Naive B cell (primary cell): ENCODE data around the gene KANK4. TPM values are rescaled to one million over a fixed set of nuclear protein-coding genes. Genes with fewer than 3 reads are reported as not detected.
"Not testable (repeated sequence)": the region's sequence is repeated elsewhere in the genome, so short reads cannot be mapped to it uniquely, and the experiment has no call there.

ENCODE experiments used
- ATAC-seq, 2 donors: fragments of 150-1000 bp; cut with Tn5 transposase; 2 replicates each; pipeline ENCODE4 v1.10.0; 2021; ENCODE audit warnings: low read depth in 2 of 2, mild to moderate bottlenecking in 2 of 2, moderate library complexity in 2 of 2
- DNase-seq: peaks from one replicate; pipeline ENCODE4 v3.0.0; 2022
- H3K27ac Mint-ChIP-seq, 6 donors: one replicate each; pipeline ENCODE4 v1.8.0; 2020 to 2022; ENCODE audit warnings: mild to moderate bottlenecking in 6 of 6, mixed read lengths in 6 of 6, moderate library complexity in 5 of 6, inconsistent platforms in 2 of 6
- H3K27me3 Mint-ChIP-seq, 3 donors: one replicate each; pipeline ENCODE4 v1.8.0; 2021 to 2022; ENCODE audit warnings: mixed read lengths in 3 of 3, mild to moderate bottlenecking in 1 of 3
- H3K36me3 Mint-ChIP-seq, 2 donors: one replicate each; pipeline ENCODE4 v1.8.0; 2020 to 2022; ENCODE audit warnings: mixed read lengths in 2 of 2, inconsistent platforms in 1 of 2, mild to moderate bottlenecking in 1 of 2
- H3K4me1 Mint-ChIP-seq, 3 donors: one replicate each; pipeline ENCODE4 v1.8.0; 2020 to 2022; ENCODE audit warnings: mixed read lengths in 3 of 3, inconsistent platforms in 1 of 3, mild to moderate bottlenecking in 1 of 3, moderate library complexity in 1 of 3
- H3K4me3 Mint-ChIP-seq, 8 donors: one replicate each; pipeline ENCODE4 v1.8.0; 2020 to 2022; ENCODE audit warnings: mild to moderate bottlenecking in 8 of 8, mixed read lengths in 8 of 8, moderate library complexity in 8 of 8, inconsistent platforms in 2 of 8
- H3K9me3 Mint-ChIP-seq, 7 donors: one replicate each; pipeline ENCODE4 v1.8.0; 2020 to 2022; ENCODE audit warnings: mixed read lengths in 7 of 7, mild to moderate bottlenecking in 5 of 7, inconsistent platforms in 2 of 7, moderate library complexity in 1 of 7
- polyA plus RNA-seq, 6 donors: library from polyadenylated mRNA; unstranded; fragments of 300-500 nt; fragmentation: Illumina TruSeq; gene quantifications; one replicate each; pipeline ENCODE4 v1.2.3, GENCODE V29; 2021; ENCODE audit warnings: low read depth in 6 of 6

The KANK4 gene
- polyA plus RNA-seq, 6 donors from 2014 or later, result not detected

- peak overlapping the region in 1 of 8 donors; percentile 9 for H3K4me3 Mint-ChIP-seq
- peaks cover 0 to 21% (median 1%) of the 10 kb centered on the region in 3 donors for H3K27me3 Mint-ChIP-seq
- no peak for DNase-seq
- no peaks in the 10 kb centered on the region for H3K36me3 Mint-ChIP-seq
- ATAC-seq, result no peak
- H3K4me1 Mint-ChIP-seq, result peaks cover 0 to under 1% (median 0%) of the 10 kb centered on the region in 3 donors
- H3K9me3 Mint-ChIP-seq, result peaks cover 0 to 1% (median 0%) of the 10 kb centered on the region in 7 donors
- H3K27ac Mint-ChIP-seq, result no peak overlapping the region
Measured at GRCh38 chr1:62228883-62229187, 90.4 kb downstream of the KANK4 start.

GRCh38 chr1:62228136-62228882, 90.9 kb downstream of the KANK4 start:
- H3K27ac Mint-ChIP-seq, result no peak overlapping the region
- no peaks in the 10 kb centered on the region for H3K36me3 Mint-ChIP-seq
- H3K4me3 Mint-ChIP-seq, result no peak overlapping the region
- peaks cover 0 to 17% (median 0%) of the 10 kb centered on the region in 3 donors for H3K27me3 Mint-ChIP-seq
- H3K9me3 Mint-ChIP-seq, result peaks cover 0 to 1% (median 0%) of the 10 kb centered on the region in 7 donors
- H3K4me1 Mint-ChIP-seq, result no peaks in the 10 kb centered on the region
- ATAC-seq (no peak), DNase-seq (no peak)

GRCh38 chr1:62227496-62227895, 91.7 kb downstream of the KANK4 start:
- DNase-seq (no peak), ATAC-seq (no peak)
- Mint-ChIP-seq H3K4me1 (no peaks in the 10 kb centered on the region), H3K4me3 (no peak overlapping the region), H3K36me3 (no peaks in the 10 kb centered on the region), H3K9me3 (peaks cover 0 to 1% (median 0%) of the 10 kb centered on the region in 7 donors), H3K27me3 (peaks cover 0 to 12% (median 0%) of the 10 kb centered on the region in 3 donors), H3K27ac (no peak overlapping the region)

GRCh38 chr1:62224182-62224581, 95.1 kb downstream of the KANK4 start:
- ATAC-seq (no peak), DNase-seq (no peak)
- Mint-ChIP-seq H3K9me3 (no peaks in the 10 kb centered on the region), H3K27me3 (no peaks in the 10 kb centered on the region), H3K27ac (no peak overlapping the region), H3K4me3 (no peak overlapping the region), H3K36me3 (no peaks in the 10 kb centered on the region), H3K4me1 (no peaks in the 10 kb centered on the region)

GRCh38 chr1:62222321-62222720, 96.9 kb downstream of the KANK4 start:
- no peak for ATAC-seq
- H3K27me3 Mint-ChIP-seq, result no peaks in the 10 kb centered on the region
- peak overlapping the region in 1 of 8 donors; percentile 35 for H3K4me3 Mint-ChIP-seq
- no peak overlapping the region for H3K27ac Mint-ChIP-seq
- no peaks in the 10 kb centered on the region for H3K4me1 Mint-ChIP-seq
- DNase-seq, result no peak
- no peaks in the 10 kb centered on the region for H3K9me3 Mint-ChIP-seq
- H3K36me3 Mint-ChIP-seq, result no peaks in the 10 kb centered on the region

- Mint-ChIP-seq H3K9me3 (no peaks in the 10 kb centered on the region), H3K4me1 (no peaks in the 10 kb centered on the region), H3K4me3 (no peak overlapping the region), H3K27me3 (no peaks in the 10 kb centered on the region), H3K36me3 (no peaks in the 10 kb centered on the region), H3K27ac (no peak overlapping the region)
- no peak for ATAC-seq
- DNase-seq, result no peak
Measured at GRCh38 chr1:62221171-62221570, 98.1 kb downstream of the KANK4 start.

GRCh38 chr1:62220456-62220855, 98.8 kb downstream of the KANK4 start:
- H3K36me3 Mint-ChIP-seq, H3K4me1 Mint-ChIP-seq: not testable (repeated sequence)

GRCh38 chr1:62218604-62219003, 100.6 kb downstream of the KANK4 start:
- Mint-ChIP-seq H3K4me3 (no peak overlapping the region), H3K27me3 (no peaks in the 10 kb centered on the region), H3K4me1 (no peaks in the 10 kb centered on the region), H3K27ac (no peak overlapping the region), H3K36me3 (no peaks in the 10 kb centered on the region), H3K9me3 (peaks cover 0 to 3% (median 1%) of the 10 kb centered on the region in 7 donors)
- ATAC-seq (no peak), DNase-seq (no peak)

More at GRCh38 chr1:62220456-62220855, 98.8 kb downstream of the KANK4 start:
- H3K27ac Mint-ChIP-seq, H3K27me3 Mint-ChIP-seq, DNase-seq, ATAC-seq, H3K4me3 Mint-ChIP-seq, H3K9me3 Mint-ChIP-seq: not testable (repeated sequence)

DNA sequence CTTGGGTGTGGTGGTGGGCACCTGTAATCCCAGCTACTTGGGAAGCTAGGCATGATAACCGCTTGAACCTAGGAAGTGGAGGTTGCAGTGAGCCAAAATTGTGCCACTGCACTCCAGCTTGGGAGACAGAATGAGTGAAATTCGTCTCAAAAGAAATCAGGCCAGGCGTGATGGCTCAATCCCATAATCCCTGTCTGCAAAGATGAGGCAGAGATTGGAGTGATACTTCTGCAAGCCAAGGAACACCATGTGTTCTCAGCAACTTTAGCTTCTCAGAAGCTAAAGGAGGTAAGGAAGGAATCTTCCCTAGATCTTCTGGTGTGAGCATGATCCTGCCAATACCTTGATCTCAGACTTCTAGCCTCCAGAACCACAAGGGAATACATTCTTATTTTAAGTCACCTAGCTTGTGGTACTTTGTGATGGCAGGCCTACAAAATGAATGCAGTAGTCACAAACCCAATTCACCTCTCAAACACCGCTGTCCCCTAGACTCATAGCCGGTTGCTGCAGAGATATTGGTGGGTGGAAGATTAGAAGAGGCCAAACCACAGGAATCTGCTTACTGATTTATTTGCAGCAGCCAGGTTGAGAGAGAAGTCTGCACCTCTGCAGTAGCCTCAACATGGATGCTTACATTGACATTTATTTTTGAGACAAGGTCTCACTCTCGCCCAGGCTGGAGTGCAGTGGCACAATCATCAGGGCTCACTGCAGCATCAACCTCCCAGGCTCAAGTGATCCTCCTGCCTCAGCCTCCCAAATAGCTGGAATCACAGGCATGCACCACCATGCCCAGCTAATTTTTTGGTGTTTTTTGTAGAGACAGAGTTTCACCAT, 105.9 kb downstream of the KANK4 start:
- DNase-seq, result no peak
- Mint-ChIP-seq H3K4me3 (no peak overlapping the region), H3K27me3 (no peaks in the 10 kb centered on the region), H3K27ac (no peak overlapping the region), H3K4me1 (no peaks in the 10 kb centered on the region), H3K36me3 (peaks cover 5 to 11% of the 10 kb centered on the region in 2 donors), H3K9me3 (peaks cover 8 to 31% (median 23%) of the 10 kb centered on the region in 7 donors)
- no peak for ATAC-seq

DNA sequence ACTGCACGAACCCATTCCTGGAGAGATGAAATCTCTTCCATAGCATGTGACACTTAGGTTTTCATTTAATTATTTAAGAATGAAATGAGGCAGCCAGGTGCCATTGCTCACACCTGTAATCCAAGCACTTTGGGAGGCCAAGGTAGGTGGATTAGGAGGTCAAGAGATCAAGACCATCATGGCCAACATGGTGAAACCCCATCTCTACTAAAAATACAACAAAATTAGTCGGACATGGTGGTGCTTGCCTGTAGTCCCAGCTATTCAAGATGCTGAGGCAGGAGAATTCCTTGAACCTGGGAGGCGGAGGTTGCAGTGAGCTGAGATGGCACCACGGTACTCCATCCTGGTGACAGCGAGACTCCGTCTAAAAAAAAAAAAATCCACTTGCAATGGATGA, 106.8 kb downstream of the KANK4 start:
- Mint-ChIP-seq H3K36me3 (peaks cover 5 to 11% of the 10 kb centered on the region in 2 donors), H3K4me1 (no peaks in the 10 kb centered on the region), H3K4me3 (peak overlapping the region in 1 of 8 donors; percentile 15), H3K27me3 (no peaks in the 10 kb centered on the region), H3K27ac (peak overlapping the region in 1 of 6 donors; percentile 11), H3K9me3 (peaks cover 8 to 31% (median 23%) of the 10 kb centered on the region in 7 donors)
- DNase-seq (no peak), ATAC-seq (no peak)

- DNase-seq (no peak), ATAC-seq (no peak)
- Mint-ChIP-seq H3K4me1 (no peaks in the 10 kb centered on the region), H3K27ac (no peak overlapping the region), H3K36me3 (peaks cover 5 to 11% of the 10 kb centered on the region in 2 donors), H3K27me3 (peaks cover 0 to 9% (median 4%) of the 10 kb centered on the region in 3 donors), H3K4me3 (no peak overlapping the region), H3K9me3 (peaks cover 8 to 33% (median 29%) of the 10 kb centered on the region in 7 donors)
Measured at GRCh38 chr1:62210960-62211359, 108.3 kb downstream of the KANK4 start.

DNA sequence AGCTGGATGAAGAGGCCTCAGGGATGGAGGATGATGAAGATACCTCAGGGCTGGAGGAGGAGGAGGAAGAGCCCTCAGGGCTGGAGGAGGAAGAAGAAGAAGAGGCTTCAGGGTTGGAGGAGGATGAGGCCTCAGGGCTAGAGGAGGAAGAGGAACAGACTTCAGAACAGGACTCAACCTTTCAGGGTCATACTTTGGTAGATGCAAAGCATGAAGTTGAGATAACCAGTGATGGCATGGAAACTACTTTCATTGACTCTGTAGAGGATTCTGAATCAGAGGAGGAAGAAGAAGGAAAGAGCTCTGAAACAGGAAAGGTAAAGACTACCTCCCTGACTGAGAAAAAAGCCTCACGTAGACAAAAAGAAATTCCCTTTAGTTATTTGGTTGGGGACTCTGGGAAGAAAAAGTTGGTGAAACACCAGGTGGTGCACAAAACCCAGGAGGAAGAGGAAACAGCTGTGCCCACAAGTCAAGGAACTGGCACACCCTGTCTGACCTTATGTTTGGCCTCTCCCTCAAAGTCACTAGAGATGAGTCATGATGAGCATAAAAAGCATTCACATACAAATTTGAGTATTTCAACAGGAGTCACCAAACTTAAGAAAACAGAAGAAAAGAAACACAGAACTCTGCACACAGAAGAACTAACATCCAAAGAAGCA, 109.2 kb downstream of the KANK4 start:
- Mint-ChIP-seq H3K27ac (no peak overlapping the region), H3K4me1 (no peaks in the 10 kb centered on the region), H3K27me3 (peaks cover 0 to 9% (median 4%) of the 10 kb centered on the region in 3 donors), H3K4me3 (peak overlapping the region in 1 of 8 donors; percentile 1), H3K36me3 (peaks cover 5 to 11% of the 10 kb centered on the region in 2 donors), H3K9me3 (peaks cover 8 to 33% (median 29%) of the 10 kb centered on the region in 7 donors)
- DNase-seq, result no peak
- ATAC-seq, result no peak

DNA sequence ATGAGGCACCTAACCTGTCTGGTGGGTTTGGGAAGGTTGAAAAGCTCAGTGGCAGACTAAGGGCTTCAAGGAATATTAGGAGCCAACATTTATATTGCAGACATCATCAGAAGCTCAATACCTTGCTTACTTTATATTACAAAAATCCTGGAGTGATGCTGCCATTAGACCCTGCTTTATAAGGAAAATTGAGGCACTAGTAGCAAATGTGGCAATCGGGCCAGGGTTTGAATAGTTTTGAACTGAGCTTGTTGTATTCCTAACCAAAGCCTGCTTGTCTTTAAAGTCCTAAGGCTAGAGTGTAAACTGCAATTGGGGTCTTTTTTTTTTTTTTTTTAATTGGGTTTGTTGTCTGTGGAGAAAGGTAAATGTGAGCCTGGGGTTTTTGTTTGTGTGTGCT, 110.3 kb downstream of the KANK4 start:
- no peak overlapping the region for H3K27ac Mint-ChIP-seq
- no peak overlapping the region for H3K4me3 Mint-ChIP-seq
- H3K4me1 Mint-ChIP-seq, result no peaks in the 10 kb centered on the region
- peaks cover 0 to 9% (median 4%) of the 10 kb centered on the region in 3 donors for H3K27me3 Mint-ChIP-seq
- H3K36me3 Mint-ChIP-seq, result peaks cover 5 to 11% of the 10 kb centered on the region in 2 donors
- ATAC-seq (no peak), DNase-seq (no peak)
- H3K9me3 Mint-ChIP-seq, result peaks cover 7 to 32% (median 28%) of the 10 kb centered on the region in 7 donors
